Measurements from ENCODE around the gene B3GNT9. TPM values are rescaled to one million over a fixed set of nuclear protein-coding genes. Genes with fewer than 3 reads are reported as not detected.

B3GNT9 gene
- total and polyA plus RNA-seq, 5 donors = 11.7 to 19.8 (median 18.2) TPM

GRCh38 chr16:67176662-67177061, 25.9 kb upstream of the B3GNT9 start:
- no peaks in the 10 kb centered on the region for H3K9me3 ChIP-seq (ENCODE audit: control insufficient read depth, low read length)
- DNase-seq (peak in 1 of 3 donors; percentile 73), ATAC-seq (no peak)
- WGBS = 88% methylated on average over 12 of the region's 12 CpGs
- peaks cover 2% of the 10 kb centered on the region for H3K4me1 ChIP-seq (ENCODE audit: control insufficient read depth, insufficient read depth, low read length)
- intact Hi-C loops (cut with DNase I) = no loop called here
- H3K4me3 ChIP-seq (ENCODE audit: low read length) = no peak overlapping the region
- no peak overlapping the region for H3K27ac ChIP-seq (ENCODE audit: low read length)
- no peaks in the 10 kb centered on the region for H3K27me3 ChIP-seq (ENCODE audit: control insufficient read depth, insufficient read depth)

- H3K27ac ChIP-seq (ENCODE audit: low read length) = peak overlapping the region; percentile 88
- peak in 1 of 3 donors; percentile 69 for DNase-seq
- no peaks in the 10 kb centered on the region for H3K9me3 ChIP-seq (ENCODE audit: control insufficient read depth, low read length)
- no peak for ATAC-seq
- intact Hi-C loops (cut with DNase I) = no loop called here
- 40% methylated on average over 31 of the region's 31 CpGs for WGBS
- peak overlapping the region; percentile 43 for H3K4me3 ChIP-seq (ENCODE audit: low read length)
- peaks cover 2% of the 10 kb centered on the region for H3K4me1 ChIP-seq (ENCODE audit: control insufficient read depth, insufficient read depth, low read length)
- no peaks in the 10 kb centered on the region for H3K27me3 ChIP-seq (ENCODE audit: control insufficient read depth, insufficient read depth)
Measured at GRCh38 chr16:67174706-67175231, 24.0 kb upstream of the B3GNT9 start.

GRCh38 chr16:67173808-67174705, 23.3 kb upstream of the B3GNT9 start:
- DNase-seq (peak; percentile 89 to 95 (median 95)), ATAC-seq (peak; percentile 72 to 76)
- Histone ChIP-seq H3K9me3 (ENCODE audit: control insufficient read depth, low read length) (no peaks in the 10 kb centered on the region), H3K27me3 (ENCODE audit: control insufficient read depth, insufficient read depth) (no peaks in the 10 kb centered on the region), H3K4me1 (ENCODE audit: control insufficient read depth, insufficient read depth, low read length) (peaks cover 2% of the 10 kb centered on the region), H3K4me3 (ENCODE audit: low read length) (peak overlapping the region; percentile 43), H3K27ac (ENCODE audit: low read length) (peak overlapping the region; percentile 88)
- intact Hi-C loops (cut with DNase I) = no loop called here
- WGBS = 1% methylated on average over 71 of the region's 71 CpGs

- H3K4me3 ChIP-seq (ENCODE audit: low read length) = peak overlapping the region; percentile 43
- H3K9me3 ChIP-seq (ENCODE audit: control insufficient read depth, low read length) = no peaks in the 10 kb centered on the region
- intact Hi-C loops (cut with DNase I) = no loop called here
- DNase-seq (peak in 1 of 3 donors; percentile 40), ATAC-seq (no peak)
- WGBS = 97% methylated on average over 1 of the region's 1 CpG
- H3K4me1 ChIP-seq (ENCODE audit: control insufficient read depth, insufficient read depth, low read length) = peaks cover 2% of the 10 kb centered on the region
- no peaks in the 10 kb centered on the region for H3K27me3 ChIP-seq (ENCODE audit: control insufficient read depth, insufficient read depth)
- H3K27ac ChIP-seq (ENCODE audit: low read length) = peak overlapping the region; percentile 88
Measured at GRCh38 chr16:67173323-67173722, 22.5 kb upstream of the B3GNT9 start.

GRCh38 chr16:67170949-67171649, 20.3 kb upstream of the B3GNT9 start:
- H3K27me3 ChIP-seq (ENCODE audit: control insufficient read depth, insufficient read depth) = no peaks in the 10 kb centered on the region
- intact Hi-C loops (cut with DNase I) = no loop called here
- DNase-seq (peak in 2 of 3 donors; percentile 38 to 44), ATAC-seq (peak in 1 of 2 donors; percentile 19)
- no peaks in the 10 kb centered on the region for H3K9me3 ChIP-seq (ENCODE audit: control insufficient read depth, low read length)
- H3K4me1 ChIP-seq (ENCODE audit: control insufficient read depth, insufficient read depth, low read length) = peaks cover 2% of the 10 kb centered on the region
- H3K27ac ChIP-seq (ENCODE audit: low read length) = peak overlapping the region; percentile 90
- 35% methylated on average over 14 of the region's 14 CpGs for WGBS
- H3K4me3 ChIP-seq (ENCODE audit: low read length) = peak overlapping the region; percentile 57

GRCh38 chr16:67170168-67170948, 19.6 kb upstream of the B3GNT9 start, which contains the start of gene NOL3:
Gene NOL3, plus strand, starts transcription at chr16:67170538.
- H3K4me1 ChIP-seq (ENCODE audit: control insufficient read depth, insufficient read depth, low read length) = peaks cover 5% of the 10 kb centered on the region
- intact Hi-C loops (cut with DNase I) = no loop called here
- peak within 1 kb of the TSS; percentile 57 for H3K4me3 ChIP-seq (ENCODE audit: low read length)
- 1% methylated on average over 50 of the region's 50 CpGs for WGBS
- DNase-seq (peak; percentile 89 to 95 (median 95)), ATAC-seq (peak; percentile 75 to 77)
- peak within 1 kb of the TSS; percentile 90 for H3K27ac ChIP-seq (ENCODE audit: low read length)
- H3K9me3 ChIP-seq (ENCODE audit: control insufficient read depth, low read length) = no peaks in the 10 kb centered on the region
- H3K27me3 ChIP-seq (ENCODE audit: control insufficient read depth, insufficient read depth) = no peaks in the 10 kb centered on the region

- H3K4me1 ChIP-seq (ENCODE audit: control insufficient read depth, insufficient read depth, low read length) = peaks cover 8% of the 10 kb centered on the region
- ATAC-seq = no peak
Measured at GRCh38 chr16:67169642-67170167, 18.9 kb upstream of the B3GNT9 start.

GRCh38 chr16:67169011-67169451, 18.2 kb upstream of the B3GNT9 start:
- 62% methylated on average over 9 of the region's 9 CpGs for WGBS
- intact Hi-C loops (cut with DNase I) = no loop called here
- ATAC-seq (no peak), DNase-seq (peak in 1 of 3 donors; percentile 50)
- Histone ChIP-seq H3K4me1 (ENCODE audit: control insufficient read depth, insufficient read depth, low read length) (peaks cover 8% of the 10 kb centered on the region), H3K27me3 (ENCODE audit: control insufficient read depth, insufficient read depth) (no peaks in the 10 kb centered on the region), H3K27ac (ENCODE audit: low read length) (peak overlapping the region; percentile 72), H3K9me3 (ENCODE audit: control insufficient read depth, low read length) (no peaks in the 10 kb centered on the region), H3K4me3 (ENCODE audit: low read length) (no peak overlapping the region)

More at GRCh38 chr16:67169642-67170167, 18.9 kb upstream of the B3GNT9 start:
- Histone ChIP-seq H3K27me3 (ENCODE audit: control insufficient read depth, insufficient read depth) (no peaks in the 10 kb centered on the region), H3K27ac (ENCODE audit: low read length) (peak overlapping the region; percentile 72), H3K4me3 (ENCODE audit: low read length) (peak overlapping the region; percentile 57), H3K9me3 (ENCODE audit: control insufficient read depth, low read length) (no peaks in the 10 kb centered on the region)
- 5% methylated on average over 24 of the region's 24 CpGs for whole genome bisulfite sequencing
- intact Hi-C loops (cut with DNase I) = no loop called here
- peak; percentile 59 to 83 (median 82) for DNase-seq

GRCh38 chr16:67167588-67167987, 16.8 kb upstream of the B3GNT9 start:
- intact Hi-C loops (cut with DNase I) = no loop called here
- WGBS = 91% methylated on average over 7 of the region's 7 CpGs
- Histone ChIP-seq H3K4me3 (ENCODE audit: low read length) (no peak overlapping the region), H3K27ac (ENCODE audit: low read length) (no peak overlapping the region), H3K27me3 (ENCODE audit: control insufficient read depth, insufficient read depth) (no peaks in the 10 kb centered on the region), H3K9me3 (ENCODE audit: control insufficient read depth, low read length) (no peaks in the 10 kb centered on the region), H3K4me1 (ENCODE audit: control insufficient read depth, insufficient read depth, low read length) (peaks cover 6% of the 10 kb centered on the region)
- DNase-seq = peak; percentile 15 to 55 (median 42)
- ATAC-seq = no peak

GRCh38 chr16:67166598-67167168, 15.9 kb upstream of the B3GNT9 start:
- 79% methylated on average over 5 of the region's 5 CpGs for WGBS
- Histone ChIP-seq H3K27ac (ENCODE audit: low read length) (no peak overlapping the region), H3K27me3 (ENCODE audit: control insufficient read depth, insufficient read depth) (no peaks in the 10 kb centered on the region), H3K9me3 (ENCODE audit: control insufficient read depth, low read length) (no peaks in the 10 kb centered on the region), H3K4me1 (ENCODE audit: control insufficient read depth, insufficient read depth, low read length) (peaks cover 6% of the 10 kb centered on the region), H3K4me3 (ENCODE audit: low read length) (no peak overlapping the region)
- ATAC-seq = no peak
- DNase-seq = peak in 2 of 3 donors; percentile 46
- intact Hi-C loops (cut with DNase I) = no loop called here
